HG03565 (cell line): ENCODE measurements around the gene MGARP.
"Not testable (repeated sequence)": the region's sequence is repeated elsewhere in the genome, so short reads cannot be mapped to it uniquely, and the experiment has no call there.

Source experiments
- ATAC-seq: cut with Tn5 transposase; IDR thresholded peaks from one replicate; pipeline ENCODE4 v1.9.1; 2021; ENCODE audit warnings: mild to moderate bottlenecking, moderate library complexity; ENCODE audit not compliant: unreplicated experiment

MGARP gene

GRCh38 chr4:139297001-139297410 lies 17.0 kb upstream of the MGARP start:
- no peak for ATAC-seq

GRCh38 chr4:139295942-139296299 lies 15.9 kb upstream of the MGARP start:
- no peak for ATAC-seq

- peak; percentile 88 for ATAC-seq
Observed at GRCh38 chr4:139295206-139295941, 15.3 kb upstream of the MGARP start.

- ATAC-seq = no peak
Observed at GRCh38 chr4:139286186-139286698, 6.2 kb upstream of the MGARP start.

- ATAC-seq = no peak
Observed at GRCh38 chr4:139282721-139283075, 2.7 kb upstream of the MGARP start.

- ATAC-seq = no peak
Observed at GRCh38 chr4:139282065-139282720, 2.2 kb upstream of the MGARP start.

- ATAC-seq = no peak
Observed at GRCh38 chr4:139278912-139279759, 889 bp downstream of the MGARP start.

GRCh38 chr4:139278485-139278884 lies 1.5 kb downstream of the MGARP start:
- ATAC-seq = no peak

GRCh38 chr4:139275281-139275735 lies 4.7 kb downstream of the MGARP start:
- no peak for ATAC-seq

GRCh38 chr4:139274790-139275189 lies 5.2 kb downstream of the MGARP start:
- no peak for ATAC-seq

- no peak for ATAC-seq
Observed at GRCh38 chr4:139273835-139274234, 6.2 kb downstream of the MGARP start.

- no peak for ATAC-seq
Observed at GRCh38 chr4:139267301-139267700, 12.7 kb downstream of the MGARP start.

- ATAC-seq = peak; percentile 92
Observed at GRCh38 chr4:139266583-139267257, 13.3 kb downstream of the MGARP start.

GRCh38 chr4:139266208-139266582 lies 13.8 kb downstream of the MGARP start:
- no peak for ATAC-seq

- ATAC-seq = no peak
Observed at GRCh38 chr4:139265654-139266053, 14.4 kb downstream of the MGARP start.

GRCh38 chr4:139256349-139256748 lies 23.7 kb downstream of the MGARP start:
- ATAC-seq = no peak

GRCh38 chr4:139255581-139255980 lies 24.4 kb downstream of the MGARP start:
- not testable (repeated sequence) for ATAC-seq

- no peak for ATAC-seq
Observed at GRCh38 chr4:139253713-139254112, 26.3 kb downstream of the MGARP start.

- no peak for ATAC-seq
Observed at GRCh38 chr4:139253046-139253445, 27.0 kb downstream of the MGARP start.

GRCh38 chr4:139247700-139248238 lies 32.3 kb downstream of the MGARP start:
- no peak for ATAC-seq

GRCh38 chr4:139247241-139247640 lies 32.8 kb downstream of the MGARP start:
- ATAC-seq = no peak
